GM20000 (cell line): Measurements from ENCODE around the gene TMX1.
A peak's percentile ranks its signal among the peaks of the same experiment; 100 is the strongest.

Source experiments
- DNase-seq: peaks from one replicate; pipeline ENCODE4 v3.0.0; 2012; ENCODE audit warnings: low spot score
- TF ChIP-seq, protein P1 (sequence below): IDR thresholded peaks from 2 replicates; pipeline ENCODE4 v1.5.1; 2012; ENCODE audit warnings: mild to moderate bottlenecking, control low read depth; ENCODE audit errors: extremely low read depth, missing control alignments

Gene TMX1

DNA sequence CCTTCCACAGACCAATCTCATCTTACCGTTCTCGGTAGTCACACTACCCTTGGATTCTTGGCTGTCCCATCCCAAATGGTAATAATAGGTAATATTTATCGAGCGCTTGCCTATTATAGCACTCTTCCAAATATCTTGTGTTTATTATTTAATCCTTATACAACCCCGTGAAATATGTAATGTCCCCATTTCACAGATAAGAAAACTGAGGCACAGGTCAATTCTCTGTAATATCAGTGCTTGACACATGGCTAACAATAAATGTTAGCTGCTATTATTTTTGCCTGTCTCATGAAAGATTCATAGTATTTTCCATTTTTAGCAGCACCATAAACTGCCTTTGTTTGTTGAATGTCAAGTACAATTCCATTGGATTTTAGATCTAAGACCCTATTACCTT lies 4.5 kb downstream of the TMX1 start:
- no peak for DNase-seq
- TF ChIP-seq, protein P1, sequence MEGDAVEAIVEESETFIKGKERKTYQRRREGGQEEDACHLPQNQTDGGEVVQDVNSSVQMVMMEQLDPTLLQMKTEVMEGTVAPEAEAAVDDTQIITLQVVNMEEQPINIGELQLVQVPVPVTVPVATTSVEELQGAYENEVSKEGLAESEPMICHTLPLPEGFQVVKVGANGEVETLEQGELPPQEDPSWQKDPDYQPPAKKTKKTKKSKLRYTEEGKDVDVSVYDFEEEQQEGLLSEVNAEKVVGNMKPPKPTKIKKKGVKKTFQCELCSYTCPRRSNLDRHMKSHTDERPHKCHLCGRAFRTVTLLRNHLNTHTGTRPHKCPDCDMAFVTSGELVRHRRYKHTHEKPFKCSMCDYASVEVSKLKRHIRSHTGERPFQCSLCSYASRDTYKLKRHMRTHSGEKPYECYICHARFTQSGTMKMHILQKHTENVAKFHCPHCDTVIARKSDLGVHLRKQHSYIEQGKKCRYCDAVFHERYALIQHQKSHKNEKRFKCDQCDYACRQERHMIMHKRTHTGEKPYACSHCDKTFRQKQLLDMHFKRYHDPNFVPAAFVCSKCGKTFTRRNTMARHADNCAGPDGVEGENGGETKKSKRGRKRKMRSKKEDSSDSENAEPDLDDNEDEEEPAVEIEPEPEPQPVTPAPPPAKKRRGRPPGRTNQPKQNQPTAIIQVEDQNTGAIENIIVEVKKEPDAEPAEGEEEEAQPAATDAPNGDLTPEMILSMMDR = no peak

DNA sequence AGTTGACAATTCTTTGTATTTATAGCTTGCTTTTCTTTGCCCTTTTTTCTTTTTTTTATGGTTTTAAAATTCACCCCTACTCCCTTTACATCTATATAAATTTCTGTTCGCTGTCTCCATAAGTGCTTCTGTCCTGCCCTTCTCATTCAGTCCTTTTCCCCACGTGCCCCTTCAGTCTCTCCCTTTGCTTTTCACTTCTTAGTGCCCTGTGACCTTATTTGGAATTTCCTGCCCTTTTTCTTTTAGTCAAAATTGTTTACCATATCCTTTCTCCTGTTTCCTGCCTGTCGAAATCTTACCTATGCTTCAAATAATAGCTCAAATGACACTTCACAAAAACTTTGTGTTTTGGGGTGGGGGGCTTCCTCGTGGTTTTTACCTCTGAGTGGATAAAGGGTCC lies 6.0 kb downstream of the TMX1 start:
- TF ChIP-seq, protein P1 = no peak
- DNase-seq = no peak

DNA sequence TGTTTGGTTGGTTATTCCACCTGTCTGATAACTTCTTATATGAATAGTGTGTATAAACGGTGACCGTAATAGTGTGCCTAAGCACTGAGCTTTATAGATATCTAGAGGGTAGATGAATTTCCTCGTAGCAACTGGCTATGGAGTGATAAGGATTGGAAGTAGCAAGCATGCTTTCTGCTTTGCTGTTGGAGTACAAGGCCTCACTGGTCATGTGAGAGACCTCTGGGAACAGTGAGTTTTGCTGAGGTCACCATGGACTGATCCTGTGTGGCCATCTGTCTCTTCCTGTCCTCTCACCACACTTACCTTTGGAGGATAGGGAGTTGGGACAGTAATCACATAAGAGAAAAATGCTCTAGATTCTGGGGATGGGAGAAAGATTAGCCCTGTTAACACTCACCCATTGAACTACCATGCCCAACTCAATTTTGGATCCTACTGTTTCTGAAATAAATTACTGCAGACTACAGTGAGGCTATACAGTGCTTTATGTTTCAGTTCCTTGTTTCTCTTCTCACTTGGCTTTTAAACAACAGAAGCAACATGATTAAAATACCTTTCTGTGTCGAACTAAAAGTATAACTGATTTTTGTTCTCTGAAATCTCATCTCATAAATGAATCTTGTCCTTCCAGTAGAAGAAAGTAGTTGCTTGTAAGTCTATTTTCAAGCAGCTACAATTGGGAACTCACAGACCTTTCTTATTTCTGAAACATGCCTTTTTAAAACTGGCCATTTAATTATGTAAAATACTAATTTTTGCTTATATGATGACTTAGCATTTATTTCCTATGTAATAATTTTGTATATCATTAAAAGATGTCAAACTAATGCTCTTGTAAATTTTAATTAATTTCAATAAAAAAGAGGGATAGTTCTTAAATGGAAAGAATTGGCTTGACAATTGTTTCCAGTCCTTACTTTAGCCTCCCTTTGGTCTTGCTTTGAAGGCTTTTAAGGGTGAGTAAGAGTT lies 8.3 kb downstream of the TMX1 start:
- TF ChIP-seq, protein P1 = no peak
- DNase-seq = peak; percentile 48

DNA sequence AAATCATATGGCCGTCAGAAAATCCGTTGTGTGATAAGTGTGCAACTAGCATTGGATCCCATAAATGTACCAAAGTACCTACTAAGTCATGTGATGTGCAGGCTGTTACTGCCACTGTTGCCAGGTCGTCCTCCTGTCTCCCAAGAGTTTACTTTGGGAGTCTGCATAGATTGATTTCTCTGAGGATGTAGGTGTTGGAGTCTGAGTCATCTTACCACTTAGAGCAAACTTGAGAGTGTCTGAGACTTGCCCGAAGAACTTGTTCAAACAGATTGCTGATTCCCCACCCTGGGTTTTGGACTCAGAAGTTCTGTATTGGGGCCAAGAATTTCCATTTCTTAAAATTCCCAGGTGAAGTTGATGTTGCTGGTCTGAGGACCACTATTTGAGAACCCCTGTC lies 11.4 kb downstream of the TMX1 start:
- DNase-seq = no peak
- TF ChIP-seq, protein P1 = no peak

DNA sequence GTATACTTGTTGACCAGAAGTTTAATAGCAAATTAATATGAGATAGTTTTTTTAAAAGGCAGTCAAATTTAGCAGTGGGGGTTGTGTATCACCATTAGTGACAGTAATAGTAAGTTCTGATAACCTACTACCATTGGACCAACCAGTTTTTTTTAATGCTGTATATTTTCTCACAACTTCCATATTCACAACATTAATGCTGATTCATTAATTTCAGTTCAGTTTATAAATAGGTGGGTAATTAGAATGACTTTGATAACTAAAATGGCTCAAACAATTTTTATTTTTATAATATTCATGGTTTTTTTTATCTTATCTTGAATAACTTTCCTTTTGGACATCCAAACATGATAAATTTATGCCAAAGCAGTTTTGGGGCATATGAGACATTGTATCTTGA lies 13.8 kb downstream of the TMX1 start:
- DNase-seq = no peak
- TF ChIP-seq, protein P1 = no peak

DNA sequence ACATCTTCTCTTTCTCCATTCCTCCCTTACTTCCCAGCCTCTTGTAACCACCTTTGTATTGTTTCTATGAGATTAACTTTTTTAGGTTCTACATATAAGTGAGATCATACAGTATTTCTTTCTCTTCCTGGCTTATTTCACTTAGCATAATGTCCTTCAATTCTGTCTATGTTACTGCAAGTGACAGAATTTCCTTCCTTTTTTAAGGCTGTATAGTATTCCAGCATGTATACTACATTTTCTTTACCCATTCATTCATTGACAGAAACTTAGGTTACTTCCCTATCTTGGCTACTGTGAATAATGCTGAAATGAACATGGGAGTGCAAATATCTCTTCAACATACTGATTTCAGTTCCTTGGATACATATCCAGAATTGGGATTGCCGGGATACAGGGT lies 18.2 kb downstream of the TMX1 start:
- no peak for DNase-seq
- TF ChIP-seq, protein P1 = no peak

DNA sequence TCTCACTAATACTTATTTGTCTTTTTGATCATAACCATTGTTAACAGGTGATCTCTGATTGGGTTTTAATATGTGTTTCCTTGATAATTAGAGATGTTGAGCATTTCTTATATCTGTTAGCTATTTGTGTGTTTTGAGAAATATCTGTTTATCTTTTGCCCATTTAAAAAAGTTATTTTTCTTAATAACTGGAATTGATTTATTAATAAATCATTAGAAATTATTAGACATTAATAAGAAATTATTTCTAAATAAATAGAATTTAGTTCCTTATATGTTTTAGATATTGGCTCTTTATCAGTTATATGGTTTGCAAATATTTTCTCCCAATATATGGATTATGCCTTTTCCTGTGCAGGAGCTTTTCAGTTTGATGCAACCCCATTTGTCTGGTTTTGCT lies 18.7 kb downstream of the TMX1 start:
- TF ChIP-seq, protein P1 = no peak
- DNase-seq = no peak
